ENCODE measurements around the gene KRT76. TPM values are rescaled to one million over a fixed set of nuclear protein-coding genes. Genes with fewer than 3 reads are reported as not detected.

Gene KRT76
- total RNA-seq, 1 experiment from 2014 or later, result not detected

DNA sequence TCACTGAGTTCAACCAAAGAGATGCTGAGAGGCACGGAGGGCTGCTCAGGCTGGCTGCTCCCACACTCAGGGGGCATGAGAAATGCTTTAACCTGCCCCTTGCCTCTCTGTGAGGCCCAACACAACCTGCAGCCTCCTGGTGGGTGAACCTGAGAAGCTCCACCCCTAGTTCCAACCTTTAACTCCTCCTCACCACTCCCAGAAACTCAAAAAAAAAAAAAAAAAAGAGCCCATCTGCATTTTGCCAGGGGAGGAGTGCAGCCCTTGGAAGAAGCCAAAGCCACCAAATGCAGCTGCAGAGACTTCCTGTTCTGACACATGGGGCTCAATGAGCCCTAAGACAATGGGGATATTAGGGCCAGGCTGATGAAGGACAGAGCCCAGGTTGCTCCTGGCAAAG is 27.9 kb upstream of the KRT76 start:
- TF ChIP-seq, protein P1, sequence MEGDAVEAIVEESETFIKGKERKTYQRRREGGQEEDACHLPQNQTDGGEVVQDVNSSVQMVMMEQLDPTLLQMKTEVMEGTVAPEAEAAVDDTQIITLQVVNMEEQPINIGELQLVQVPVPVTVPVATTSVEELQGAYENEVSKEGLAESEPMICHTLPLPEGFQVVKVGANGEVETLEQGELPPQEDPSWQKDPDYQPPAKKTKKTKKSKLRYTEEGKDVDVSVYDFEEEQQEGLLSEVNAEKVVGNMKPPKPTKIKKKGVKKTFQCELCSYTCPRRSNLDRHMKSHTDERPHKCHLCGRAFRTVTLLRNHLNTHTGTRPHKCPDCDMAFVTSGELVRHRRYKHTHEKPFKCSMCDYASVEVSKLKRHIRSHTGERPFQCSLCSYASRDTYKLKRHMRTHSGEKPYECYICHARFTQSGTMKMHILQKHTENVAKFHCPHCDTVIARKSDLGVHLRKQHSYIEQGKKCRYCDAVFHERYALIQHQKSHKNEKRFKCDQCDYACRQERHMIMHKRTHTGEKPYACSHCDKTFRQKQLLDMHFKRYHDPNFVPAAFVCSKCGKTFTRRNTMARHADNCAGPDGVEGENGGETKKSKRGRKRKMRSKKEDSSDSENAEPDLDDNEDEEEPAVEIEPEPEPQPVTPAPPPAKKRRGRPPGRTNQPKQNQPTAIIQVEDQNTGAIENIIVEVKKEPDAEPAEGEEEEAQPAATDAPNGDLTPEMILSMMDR (IDR thresholded peaks at IDR 0.05; ENCODE audit: unreplicated experiment), result no peak
- Mint-ChIP-seq H3K27ac (ENCODE audit: unreplicated experiment) (no peak overlapping the region), H3K4me3 (ENCODE audit: low read depth, unreplicated experiment) (no peak overlapping the region), H3K4me1 (ENCODE audit: low read depth, unreplicated experiment) (peaks cover 5% of the 10 kb centered on the region), H3K27me3 (ENCODE audit: unreplicated experiment) (peaks cover 60% of the 10 kb centered on the region), H3K36me3 (ENCODE audit: insufficient read depth, unreplicated experiment) (no peaks in the 10 kb centered on the region), H3K9me3 (ENCODE audit: low read depth, unreplicated experiment) (no peaks in the 10 kb centered on the region)
- intact Hi-C loops (cut with micrococcal nuclease; ENCODE audit: unreplicated experiment), result no loop called here
- BruUV-seq (replicated peaks), result no TSS peak
- CTCF ChIA-PET, result no interaction called here
- DNase-seq, result no peak

- CTCF ChIA-PET, result no interaction called here
- TF ChIP-seq, protein P1 (IDR thresholded peaks at IDR 0.05; ENCODE audit: unreplicated experiment), result no peak
- Mint-ChIP-seq H3K27me3 (ENCODE audit: unreplicated experiment) (peaks cover 35% of the 10 kb centered on the region), H3K9me3 (ENCODE audit: low read depth, unreplicated experiment) (no peaks in the 10 kb centered on the region), H3K27ac (ENCODE audit: unreplicated experiment) (no peak overlapping the region), H3K4me1 (ENCODE audit: low read depth, unreplicated experiment) (peaks cover 26% of the 10 kb centered on the region), H3K4me3 (ENCODE audit: low read depth, unreplicated experiment) (no peak overlapping the region), H3K36me3 (ENCODE audit: insufficient read depth, unreplicated experiment) (no peaks in the 10 kb centered on the region)
- DNase-seq, result no peak
- intact Hi-C loops (cut with micrococcal nuclease; ENCODE audit: unreplicated experiment), result no loop called here
- no TSS peak for BruUV-seq (replicated peaks)
Observed at GRCh38 chr12:52802442-52802841, 25.3 kb upstream of the KRT76 start.

DNA sequence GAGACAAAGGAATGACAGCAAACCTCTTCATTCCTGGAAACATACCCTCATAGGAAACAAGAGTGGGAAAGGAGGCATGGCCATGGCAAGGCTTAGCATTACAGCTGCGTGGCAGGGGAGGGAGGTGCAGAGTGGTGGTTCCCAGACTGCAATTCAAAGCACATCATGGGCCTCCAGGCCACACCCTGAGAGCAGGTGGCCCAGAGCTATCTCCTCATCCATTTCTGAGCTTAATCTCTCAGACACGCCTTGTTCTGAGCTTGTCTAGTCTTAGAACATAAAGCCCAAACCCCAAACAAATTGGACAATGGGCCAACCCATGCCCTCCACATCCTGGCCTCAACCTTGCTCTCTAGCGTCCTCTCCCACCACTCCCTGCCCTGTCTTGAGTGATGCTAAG is 24.6 kb upstream of the KRT76 start:
- peaks cover 28% of the 10 kb centered on the region for H3K27me3 Mint-ChIP-seq (ENCODE audit: unreplicated experiment)
- H3K4me3 Mint-ChIP-seq (ENCODE audit: low read depth, unreplicated experiment), result no peak overlapping the region
- H3K27ac Mint-ChIP-seq (ENCODE audit: unreplicated experiment), result no peak overlapping the region
- peaks cover 26% of the 10 kb centered on the region for H3K4me1 Mint-ChIP-seq (ENCODE audit: low read depth, unreplicated experiment)
- H3K9me3 Mint-ChIP-seq (ENCODE audit: low read depth, unreplicated experiment), result no peaks in the 10 kb centered on the region
- BruUV-seq (replicated peaks), result no TSS peak
- CTCF ChIA-PET, result no interaction called here
- intact Hi-C loops (cut with micrococcal nuclease; ENCODE audit: unreplicated experiment), result no loop called here
- TF ChIP-seq, protein P1 (IDR thresholded peaks at IDR 0.05; ENCODE audit: unreplicated experiment), result no peak
- no peaks in the 10 kb centered on the region for H3K36me3 Mint-ChIP-seq (ENCODE audit: insufficient read depth, unreplicated experiment)
- no peak for DNase-seq

DNA sequence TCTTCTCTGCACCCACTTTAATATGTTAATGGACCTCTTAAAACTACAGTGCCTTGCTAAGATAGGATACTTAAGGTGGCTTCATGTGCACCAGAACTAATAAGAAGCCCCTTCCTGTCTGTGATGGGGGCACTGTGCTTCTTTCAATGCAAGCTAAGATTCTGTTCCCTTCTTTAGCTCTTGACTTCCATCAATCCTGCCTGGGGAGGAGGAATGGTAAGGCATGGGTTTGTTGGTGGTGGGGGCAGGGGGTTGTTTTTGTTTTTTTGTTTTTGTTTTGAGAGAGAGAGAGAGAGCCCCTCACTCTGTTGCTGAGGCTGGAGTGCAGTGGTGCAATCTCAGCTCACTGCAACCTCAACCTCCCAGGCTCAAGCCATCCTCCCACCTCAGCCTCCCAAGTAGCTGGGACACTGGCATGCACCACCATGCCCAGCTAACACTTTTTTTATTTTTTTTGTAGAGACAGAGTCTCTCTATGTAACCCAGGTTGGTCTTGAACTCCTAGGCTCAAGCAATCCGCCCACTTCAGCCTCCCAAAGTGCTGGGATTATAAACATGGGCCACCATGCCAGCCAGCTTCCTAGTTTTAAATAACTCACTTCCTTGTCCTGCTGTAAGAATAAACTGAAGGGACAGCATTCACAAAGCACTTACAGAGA is 23.2 kb upstream of the KRT76 start:
- CTCF ChIA-PET, result interaction anchor here (0.7 kb wide), 1 partner anchor 12 kb away, joined by 4 read pairs; no protein-coding TSS in a partner anchor
- no peak overlapping the region for H3K27ac Mint-ChIP-seq (ENCODE audit: unreplicated experiment)

More for the DNA sequence above, 23.2 kb upstream of the KRT76 start:
- H3K4me3 Mint-ChIP-seq (ENCODE audit: low read depth, unreplicated experiment), result no peak overlapping the region
- H3K27me3 Mint-ChIP-seq (ENCODE audit: unreplicated experiment), result peaks cover 16% of the 10 kb centered on the region
- intact Hi-C loops (cut with micrococcal nuclease; ENCODE audit: unreplicated experiment), result no loop called here
- BruUV-seq (replicated peaks), result no TSS peak
- TF ChIP-seq, protein P1 (IDR thresholded peaks at IDR 0.05; ENCODE audit: unreplicated experiment), result no peak
- no peaks in the 10 kb centered on the region for H3K36me3 Mint-ChIP-seq (ENCODE audit: insufficient read depth, unreplicated experiment)
- H3K4me1 Mint-ChIP-seq (ENCODE audit: low read depth, unreplicated experiment), result peaks cover 26% of the 10 kb centered on the region
- H3K9me3 Mint-ChIP-seq (ENCODE audit: low read depth, unreplicated experiment), result no peaks in the 10 kb centered on the region
- DNase-seq, result no peak

All from Calu3 (cell line).